ENCODE results near the gene CCDC187. TPM values are rescaled to one million over a fixed set of nuclear protein-coding genes. Genes with fewer than 3 reads are reported as not detected.

Gene CCDC187
- polyA plus RNA-seq, 1 donor (not counting 4 experiments of a cell fraction or from before 2014, with no cell fraction given) = 0.03 TPM

DNA sequence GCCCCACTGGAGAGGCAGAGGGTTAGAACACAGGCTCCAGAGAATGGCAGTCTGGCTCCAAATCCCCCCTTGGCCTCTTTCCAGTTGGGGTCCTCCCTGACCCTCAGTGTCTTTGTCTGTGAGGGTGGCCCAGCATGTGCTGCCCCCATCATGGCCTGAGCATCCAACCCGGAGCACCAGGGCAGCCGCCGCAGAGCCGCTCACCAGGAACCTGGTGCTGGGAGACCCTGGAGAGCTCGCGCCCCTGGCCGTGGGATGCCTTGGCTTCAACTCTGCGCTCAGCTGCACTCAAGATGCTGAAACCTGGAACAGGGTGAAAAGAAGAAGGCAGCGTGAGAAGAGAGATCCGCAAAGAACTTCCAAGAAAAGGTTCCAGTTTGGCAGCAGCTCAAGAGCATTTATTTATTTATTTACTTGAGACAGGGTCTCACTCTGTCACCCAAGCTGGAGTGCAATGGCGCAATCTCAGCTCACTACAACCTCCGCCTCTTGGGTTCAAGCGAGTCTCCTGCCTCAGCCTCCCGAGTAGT lies 3.8 kb downstream of the CCDC187 start:
- no peak overlapping the region for H3K4me3 ChIP-seq (ENCODE audit: control insufficient read depth in 2 of 3, extremely low read depth in 1 of 3, insufficient read depth in 2 of 3, low read depth in 1 of 3, low read length in 3 of 3)
- H3K79me2 ChIP-seq (ENCODE audit: control insufficient read depth, insufficient read depth, low read length) = no peaks in the 10 kb centered on the region
- dilution Hi-C loops (cut with MboI; ENCODE audit: extremely low pct_ligation_motif_present, low sequenced_read_pairs) = no loop called here
- no peak overlapping the region for H3K27ac ChIP-seq (ENCODE audit: control insufficient read depth, insufficient read depth, low read length)
- no peak for FAIRE-seq
- DNase-seq (ENCODE audit: low read depth, low spot score) = no peak
- no peaks in the 10 kb centered on the region for H4K20me1 ChIP-seq (ENCODE audit: control insufficient read depth, extremely low read depth, insufficient read depth, low read length)
- no peak overlapping the region for H2AFZ ChIP-seq (ENCODE audit: control insufficient read depth, low read length)
- no peak overlapping the region for H3K4me2 ChIP-seq (ENCODE audit: control insufficient read depth, extremely low read depth, insufficient read depth, low read depth, low read length)
- TF ChIP-seq, protein P1, sequence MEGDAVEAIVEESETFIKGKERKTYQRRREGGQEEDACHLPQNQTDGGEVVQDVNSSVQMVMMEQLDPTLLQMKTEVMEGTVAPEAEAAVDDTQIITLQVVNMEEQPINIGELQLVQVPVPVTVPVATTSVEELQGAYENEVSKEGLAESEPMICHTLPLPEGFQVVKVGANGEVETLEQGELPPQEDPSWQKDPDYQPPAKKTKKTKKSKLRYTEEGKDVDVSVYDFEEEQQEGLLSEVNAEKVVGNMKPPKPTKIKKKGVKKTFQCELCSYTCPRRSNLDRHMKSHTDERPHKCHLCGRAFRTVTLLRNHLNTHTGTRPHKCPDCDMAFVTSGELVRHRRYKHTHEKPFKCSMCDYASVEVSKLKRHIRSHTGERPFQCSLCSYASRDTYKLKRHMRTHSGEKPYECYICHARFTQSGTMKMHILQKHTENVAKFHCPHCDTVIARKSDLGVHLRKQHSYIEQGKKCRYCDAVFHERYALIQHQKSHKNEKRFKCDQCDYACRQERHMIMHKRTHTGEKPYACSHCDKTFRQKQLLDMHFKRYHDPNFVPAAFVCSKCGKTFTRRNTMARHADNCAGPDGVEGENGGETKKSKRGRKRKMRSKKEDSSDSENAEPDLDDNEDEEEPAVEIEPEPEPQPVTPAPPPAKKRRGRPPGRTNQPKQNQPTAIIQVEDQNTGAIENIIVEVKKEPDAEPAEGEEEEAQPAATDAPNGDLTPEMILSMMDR (optimal IDR thresholded peaks at IDR 0.05 in 1 of 3, IDR thresholded peaks at IDR 0.05 in 1 of 3, conservative IDR thresholded peaks at IDR 0.05 in 1 of 3; ENCODE audit: extremely low read depth in 1 of 3, insufficient read depth in 2 of 3, low read length in 3 of 3) = no peak
- no peak for TF ChIP-seq EZH2 (IDR thresholded peaks at IDR 0.05; ENCODE audit: low read length)
- H3K9me1 ChIP-seq (ENCODE audit: control insufficient read depth, extremely low read depth, insufficient read depth, low read length) = no peaks in the 10 kb centered on the region
- H3K4me1 ChIP-seq (ENCODE audit: control insufficient read depth, extremely low read depth, insufficient read depth, low read length) = peaks cover 27% of the 10 kb centered on the region
- no peak overlapping the region for H3K9ac ChIP-seq (ENCODE audit: control insufficient read depth, extremely low read depth, insufficient read depth, low read length)
- H3K9me3 ChIP-seq (ENCODE audit: control insufficient read depth, low read depth, low read length) = no peaks in the 10 kb centered on the region
- H3K36me3 ChIP-seq (ENCODE audit: control insufficient read depth in 2 of 2, extremely low read depth in 1 of 2, insufficient read depth in 2 of 2, low read length in 2 of 2) = no peaks in the 10 kb centered on the region
- H3K27me3 ChIP-seq (ENCODE audit: control insufficient read depth, extremely low read depth, insufficient read depth, low read length) = peaks cover 15% of the 10 kb centered on the region

- Histone ChIP-seq H3K9me1 (ENCODE audit: control insufficient read depth, extremely low read depth, insufficient read depth, low read length) (no peaks in the 10 kb centered on the region), H4K20me1 (ENCODE audit: control insufficient read depth, extremely low read depth, insufficient read depth, low read length) (no peaks in the 10 kb centered on the region), H3K4me3 (ENCODE audit: control insufficient read depth in 2 of 3, extremely low read depth in 1 of 3, insufficient read depth in 2 of 3, low read depth in 1 of 3, low read length in 3 of 3) (no peak overlapping the region), H3K36me3 (ENCODE audit: control insufficient read depth in 2 of 2, extremely low read depth in 1 of 2, insufficient read depth in 2 of 2, low read length in 2 of 2) (no peaks in the 10 kb centered on the region), H3K27ac (ENCODE audit: control insufficient read depth, insufficient read depth, low read length) (no peak overlapping the region), H2AFZ (ENCODE audit: control insufficient read depth, low read length) (no peak overlapping the region), H3K4me1 (ENCODE audit: control insufficient read depth, extremely low read depth, insufficient read depth, low read length) (peaks cover 22% of the 10 kb centered on the region), H3K79me2 (ENCODE audit: control insufficient read depth, insufficient read depth, low read length) (no peaks in the 10 kb centered on the region), H3K27me3 (ENCODE audit: control insufficient read depth, extremely low read depth, insufficient read depth, low read length) (peaks cover 10% of the 10 kb centered on the region), H3K9ac (ENCODE audit: control insufficient read depth, extremely low read depth, insufficient read depth, low read length) (no peak overlapping the region), H3K4me2 (ENCODE audit: control insufficient read depth, extremely low read depth, insufficient read depth, low read depth, low read length) (no peak overlapping the region), H3K9me3 (ENCODE audit: control insufficient read depth, low read depth, low read length) (no peaks in the 10 kb centered on the region)
- dilution Hi-C loops (cut with MboI; ENCODE audit: extremely low pct_ligation_motif_present, low sequenced_read_pairs) = no loop called here
- DNase-seq (ENCODE audit: low read depth, low spot score) (no peak), FAIRE-seq (no peak)
- TF ChIP-seq, protein P1 (optimal IDR thresholded peaks at IDR 0.05 in 1 of 3, IDR thresholded peaks at IDR 0.05 in 1 of 3, conservative IDR thresholded peaks at IDR 0.05 in 1 of 3; ENCODE audit: extremely low read depth in 1 of 3, insufficient read depth in 2 of 3, low read length in 3 of 3) = no peak
- TF ChIP-seq EZH2 (IDR thresholded peaks at IDR 0.05; ENCODE audit: low read length) = no peak
These were observed 4.4 kb downstream of the CCDC187 start for GRCh38 chr9:136299541-136299940.
